HepG2 (cell line): ENCODE results near the gene FYB1. TPM values are rescaled to one million over a fixed set of nuclear protein-coding genes. Genes with fewer than 3 reads are reported as not detected.

Experiments
- ATAD3A ChIP-seq: sonication (generic); formaldehyde crosslinking; IDR thresholded peaks from 2 replicates; pipeline ENCODE4 v1.4.0; 2020; ENCODE audit warnings: missing genetic modification reagents
- HNRNPH1 ChIP-seq: fragments of 200-400 bp; formaldehyde crosslinking; optimal IDR thresholded peaks from 2 replicates; pipeline ENCODE3; 2017; ENCODE audit warnings: mild to moderate bottlenecking, low read depth, low read length
- JUNB ChIP-seq: sonication (generic); formaldehyde crosslinking; IDR thresholded peaks from 2 replicates; pipeline ENCODE4 v1.8.0; 2022; ENCODE audit warnings: missing genetic modification reagents, mild to moderate bottlenecking, borderline replicate concordance
- NCOA2 ChIP-seq: sonication (generic); formaldehyde crosslinking; IDR thresholded peaks from 2 replicates; pipeline ENCODE4 v1.8.0; 2022; ENCODE audit warnings: inconsistent platforms
- NFKB2 ChIP-seq: sonication (generic); formaldehyde crosslinking; IDR thresholded peaks from 2 replicates; pipeline ENCODE4 v1.4.0; 2020; ENCODE audit warnings: missing genetic modification reagents, borderline replicate concordance
- PHB2 ChIP-seq: fragments of 450-650 bp; IDR thresholded peaks from 2 replicates; pipeline ENCODE4 v1.6.1; 2018; ENCODE audit not compliant: partially characterized antibody
- SUZ12 ChIP-seq: fragments of 150-350 bp; IDR thresholded peaks from 2 replicates; pipeline ENCODE4 v1.6.1; 2014; ENCODE audit warnings: low read depth, low read length
- TBX2 ChIP-seq: sonication (generic); formaldehyde crosslinking; IDR thresholded peaks from 2 replicates; pipeline ENCODE4 v1.5.0; 2020; ENCODE audit warnings: missing genetic modification reagents, mild to moderate bottlenecking, borderline replicate concordance
- ZBTB4 ChIP-seq: sonication (generic); formaldehyde crosslinking; IDR thresholded peaks from 2 replicates; pipeline ENCODE4 v1.4.0; 2020; ENCODE audit warnings: missing genetic modification reagents, mild to moderate bottlenecking, borderline replicate concordance
- ZHX2 ChIP-seq, 2 experiments: sonication (generic) in 1 of 2; formaldehyde crosslinking in 1 of 2; IDR thresholded peaks; 2 replicates each; pipeline versions ENCODE4 v1.6.1 to v1.9.0; 2014 to 2022; ENCODE audit warnings: antibody characterized with exemption in 1 of 2, borderline replicate concordance in 1 of 2, inconsistent platforms in 1 of 2, low read depth in 1 of 2, missing genetic modification reagents in 1 of 2
- ZKSCAN8 ChIP-seq: IDR thresholded peaks from 2 replicates; pipeline ENCODE4 v1.6.1; 2016; ENCODE audit warnings: borderline replicate concordance, missing genetic modification reagents, missing compliant biosample characterization
- ZMYM2 ChIP-seq: sonication (generic); formaldehyde crosslinking; IDR thresholded peaks from 2 replicates; pipeline ENCODE4 v1.8.0; 2022; ENCODE audit warnings: mild to moderate bottlenecking, missing genetic modification reagents
- ZNF232 ChIP-seq: sonication (generic); formaldehyde crosslinking; IDR thresholded peaks from 2 replicates; pipeline ENCODE4 v1.4.0; 2020; ENCODE audit warnings: missing genetic modification reagents, borderline replicate concordance
- ZNF766 ChIP-seq: sonication (generic); formaldehyde crosslinking; IDR thresholded peaks from 2 replicates; pipeline ENCODE4 v1.5.0; 2020; ENCODE audit warnings: missing genetic modification reagents, borderline replicate concordance
- ZSCAN9 ChIP-seq: IDR thresholded peaks from 2 replicates; pipeline ENCODE4 v1.6.1; 2016; ENCODE audit warnings: borderline replicate concordance
- polyA plus RNA-seq, 8 experiments: library from polyadenylated mRNA; depleted of rRNA in 3 of 8; stranded (reverse) in 7 of 8; unstranded in 1 of 8; fragments of >200 nt; fragmentation: Illumina TruSeq in 4 of 8; extraction: Trizol in 4 of 8; gene quantifications; 2 replicates each; pipeline versions ENCODE4 v1.2.1 to v1.2.3, GENCODE V29; 2011 to 2016; ENCODE audit warnings: low read depth in 4 of 8, missing spikeins in 1 of 8, mixed read lengths in 1 of 8; ENCODE audit not compliant: insufficient read depth in 1 of 8
- total RNA-seq, 5 experiments: library from RNA; depleted of rRNA; stranded (reverse); fragments of >200 nt; fragmentation: Illumina TruSeq; extraction: Trizol; gene quantifications; 2 replicates each; pipeline ENCODE4 v1.2.3, GENCODE V29; 2016; ENCODE audit warnings: low read depth in 1 of 5
- TF ChIP-seq, protein P1 (sequence below): sonication (generic); formaldehyde crosslinking; IDR thresholded peaks from 2 replicates; pipeline ENCODE4 v1.4.0; 2020; ENCODE audit warnings: missing genetic modification reagents, borderline replicate concordance

The FYB1 gene
- total and polyA plus RNA-seq, 2 of the 13 experiments (the other 11 are each of a cell fraction or from before 2014, with no cell fraction given), result 0.03 TPM; not detected in 1

GRCh38 chr5:39074017-39074814 is 145.1 kb downstream of the FYB1 start, which contains the start of gene RICTOR (continued):
- TF ChIP-seq, protein P1, sequence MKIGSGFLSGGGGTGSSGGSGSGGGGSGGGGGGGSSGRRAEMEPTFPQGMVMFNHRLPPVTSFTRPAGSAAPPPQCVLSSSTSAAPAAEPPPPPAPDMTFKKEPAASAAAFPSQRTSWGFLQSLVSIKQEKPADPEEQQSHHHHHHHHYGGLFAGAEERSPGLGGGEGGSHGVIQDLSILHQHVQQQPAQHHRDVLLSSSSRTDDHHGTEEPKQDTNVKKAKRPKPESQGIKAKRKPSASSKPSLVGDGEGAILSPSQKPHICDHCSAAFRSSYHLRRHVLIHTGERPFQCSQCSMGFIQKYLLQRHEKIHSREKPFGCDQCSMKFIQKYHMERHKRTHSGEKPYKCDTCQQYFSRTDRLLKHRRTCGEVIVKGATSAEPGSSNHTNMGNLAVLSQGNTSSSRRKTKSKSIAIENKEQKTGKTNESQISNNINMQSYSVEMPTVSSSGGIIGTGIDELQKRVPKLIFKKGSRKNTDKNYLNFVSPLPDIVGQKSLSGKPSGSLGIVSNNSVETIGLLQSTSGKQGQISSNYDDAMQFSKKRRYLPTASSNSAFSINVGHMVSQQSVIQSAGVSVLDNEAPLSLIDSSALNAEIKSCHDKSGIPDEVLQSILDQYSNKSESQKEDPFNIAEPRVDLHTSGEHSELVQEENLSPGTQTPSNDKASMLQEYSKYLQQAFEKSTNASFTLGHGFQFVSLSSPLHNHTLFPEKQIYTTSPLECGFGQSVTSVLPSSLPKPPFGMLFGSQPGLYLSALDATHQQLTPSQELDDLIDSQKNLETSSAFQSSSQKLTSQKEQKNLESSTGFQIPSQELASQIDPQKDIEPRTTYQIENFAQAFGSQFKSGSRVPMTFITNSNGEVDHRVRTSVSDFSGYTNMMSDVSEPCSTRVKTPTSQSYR, result peak; percentile 66
- TF ChIP-seq ZBTB4 (CRISPR knock-in tag) (peak; percentile 70; the same call in 1 of the 2 replicates), HNRNPH1 (no peak), ZNF232 (peak; percentile 56; the same call in 1 of the 2 replicates), ZMYM2 (CRISPR knock-in tag) (peak; percentile 64; the same call in 1 of the 2 replicates), TBX2 (CRISPR knock-in tag) (peak; percentile 80), SUZ12 (no peak), ZKSCAN8 (CRISPR knock-in tag) (no peak), ZHX2 (IDR thresholded peaks at IDR 0.05; ENCODE audit: low read depth) (no peak), ZHX2 (CRISPR knock-in tag; IDR thresholded peaks at IDR 0.05; ENCODE audit: borderline replicate concordance) (no peak; the same call in 1 of the 2 replicates), PHB2 (no peak), ATAD3A (no peak), ZSCAN9 (CRISPR knock-in tag) (no peak), NFKB2 (CRISPR knock-in tag) (peak; percentile 85), NCOA2 (no peak), ZNF766 (CRISPR knock-in tag) (peak; percentile 82), JUNB (CRISPR knock-in tag) (no peak)
